DND-41 (cell line): ENCODE results near the gene PIAS1.
"Not testable (repeated sequence)": the region's sequence is repeated elsewhere in the genome, so short reads cannot be mapped to it uniquely, and the experiment has no call there.

Experiments used
- ATAC-seq: fragments of 200-7000 bp; cut with Tn5 transposase; 3 replicates; pipeline ENCODE4 v1.9.1; 2021; ENCODE audit warnings: low read depth; ENCODE audit not compliant: insufficient read depth
- DNase-seq: peaks from one replicate; pipeline ENCODE4 v3.0.0-alpha.2; 2020
- H2AFZ ChIP-seq: 2 replicates; pipeline ENCODE4 v1.6.0; 2012; ENCODE audit warnings: low read depth, low read length
- H3K27ac ChIP-seq: 2 replicates; pipeline ENCODE4 v1.5.1; 2012; ENCODE audit warnings: low read length, inconsistent platforms
- H3K27me3 ChIP-seq: fragments of 200-600 bp; sonication (generic); 2 replicates; pipeline ENCODE4 v1.6.0; 2012; ENCODE audit warnings: low read length, mild to moderate bottlenecking, inconsistent platforms; ENCODE audit not compliant: insufficient read depth, poor library complexity
- H3K36me3 ChIP-seq: 2 replicates; pipeline ENCODE4 v1.5.1; 2012; ENCODE audit warnings: low read length, inconsistent platforms; ENCODE audit not compliant: insufficient read depth
- H3K4me1 ChIP-seq: 2 replicates; pipeline ENCODE4 v1.5.1; 2012; ENCODE audit warnings: mild to moderate bottlenecking, low read length; ENCODE audit not compliant: insufficient read depth
- H3K4me2 ChIP-seq: 2 replicates; pipeline ENCODE4 v1.6.0; 2012; ENCODE audit warnings: mild to moderate bottlenecking, moderate library complexity, low read length, inconsistent platforms; ENCODE audit not compliant: insufficient read depth
- H3K4me3 ChIP-seq, 2 experiments: fragments of 200-600 bp in 1 of 2; shearing (Covaris generic) in 1 of 2; 2 replicates each; pipeline ENCODE4 v1.5.1; 2012 to 2016; ENCODE audit warnings: inconsistent platforms in 2 of 2, low read length in 2 of 2, mild to moderate bottlenecking in 2 of 2, low read depth in 1 of 2, moderate library complexity in 1 of 2
- H3K79me2 ChIP-seq: 2 replicates; pipeline ENCODE4 v1.6.0; 2012; ENCODE audit warnings: low read length, inconsistent platforms; ENCODE audit not compliant: insufficient read depth
- H3K9ac ChIP-seq: 2 replicates; pipeline ENCODE4 v1.6.0; 2012; ENCODE audit warnings: low read depth, mild to moderate bottlenecking, inconsistent platforms, low read length, moderate library complexity
- H3K9me3 ChIP-seq: 2 replicates; pipeline ENCODE4 v1.5.1; 2012; ENCODE audit warnings: low read length, moderate library complexity, mild to moderate bottlenecking, inconsistent platforms; ENCODE audit not compliant: insufficient read depth, severe bottlenecking
- H4K20me1 ChIP-seq: 2 replicates; pipeline ENCODE4 v1.6.0; 2012; ENCODE audit warnings: low read length; ENCODE audit not compliant: insufficient read depth
- CTCF ChIP-seq: IDR thresholded peaks from 2 replicates; pipeline ENCODE4 v1.5.1; 2012; ENCODE audit warnings: borderline replicate concordance, low read length, moderate library complexity, mild to moderate bottlenecking; ENCODE audit not compliant: poor library complexity, severe bottlenecking; ENCODE audit errors: extremely low read depth
- EZH2 ChIP-seq: IDR thresholded peaks from 3 replicates; pipeline ENCODE4 v1.6.1; 2012; ENCODE audit warnings: borderline replicate concordance, low read depth, mild to moderate bottlenecking, moderate library complexity, low read length, inconsistent platforms; ENCODE audit not compliant: severe bottlenecking

Gene PIAS1

GRCh38 chr15:68200016-68200861 is 146.1 kb downstream of the PIAS1 start:
- H3K4me3 ChIP-seq: no peak overlapping the region
- no peak overlapping the region for H3K9ac ChIP-seq
- no peaks in the 10 kb centered on the region for H3K27me3 ChIP-seq
- H3K4me2 ChIP-seq: no peak overlapping the region
- H3K27ac ChIP-seq: no peak overlapping the region
- peaks cover 17% of the 10 kb centered on the region for H4K20me1 ChIP-seq
- no peaks in the 10 kb centered on the region; the same call in 1 of the 2 replicates for H3K79me2 ChIP-seq
- H3K36me3 ChIP-seq: peaks cover 16% of the 10 kb centered on the region
- ATAC-seq (no peak), DNase-seq (no peak)
- H3K4me1 ChIP-seq: no peaks in the 10 kb centered on the region
- H3K9me3 ChIP-seq: no peaks in the 10 kb centered on the region
- no peak for TF ChIP-seq EZH2
- no peak for TF ChIP-seq CTCF
- H2AFZ ChIP-seq: no peak overlapping the region

GRCh38 chr15:68201153-68201878 is 147.2 kb downstream of the PIAS1 start:
- H3K9ac ChIP-seq: no peak overlapping the region
- ATAC-seq (no peak), DNase-seq (no peak)
- no peaks in the 10 kb centered on the region; the same call in 1 of the 2 replicates for H3K79me2 ChIP-seq
- peaks cover 15% of the 10 kb centered on the region for H3K36me3 ChIP-seq
- no peak for TF ChIP-seq CTCF
- no peak for TF ChIP-seq EZH2
- H3K27ac ChIP-seq: no peak overlapping the region
- no peak overlapping the region for H3K4me3 ChIP-seq
- H3K4me1 ChIP-seq: no peaks in the 10 kb centered on the region
- no peaks in the 10 kb centered on the region for H3K27me3 ChIP-seq
- H3K4me2 ChIP-seq: no peak overlapping the region
- H3K9me3 ChIP-seq: no peaks in the 10 kb centered on the region
- H4K20me1 ChIP-seq: peaks cover 20% of the 10 kb centered on the region
- H2AFZ ChIP-seq: no peak overlapping the region

GRCh38 chr15:68201879-68202261 is 147.8 kb downstream of the PIAS1 start:
- no peaks in the 10 kb centered on the region for H3K4me1 ChIP-seq
- H3K36me3 ChIP-seq: peaks cover 14% of the 10 kb centered on the region
- H3K4me2 ChIP-seq: no peak overlapping the region
- H4K20me1 ChIP-seq: peaks cover 24% of the 10 kb centered on the region
- no peak for TF ChIP-seq CTCF
- TF ChIP-seq EZH2: no peak
- no peaks in the 10 kb centered on the region for H3K27me3 ChIP-seq
- ATAC-seq: no peak
- H2AFZ ChIP-seq: no peak overlapping the region
- H3K9ac ChIP-seq: no peak overlapping the region
- H3K4me3 ChIP-seq: no peak overlapping the region
- DNase-seq: no peak
- H3K9me3 ChIP-seq: no peaks in the 10 kb centered on the region
- no peak overlapping the region for H3K27ac ChIP-seq
- H3K79me2 ChIP-seq: no peaks in the 10 kb centered on the region; the same call in 1 of the 2 replicates

GRCh38 chr15:68202994-68203393 is 148.9 kb downstream of the PIAS1 start:
- ATAC-seq, H3K79me2 ChIP-seq, H3K9me3 ChIP-seq, H3K4me1 ChIP-seq, H3K27me3 ChIP-seq, DNase-seq, H3K4me2 ChIP-seq, H3K9ac ChIP-seq, H3K4me3 ChIP-seq, H3K27ac ChIP-seq, H2AFZ ChIP-seq: not testable (repeated sequence)
- H3K36me3 ChIP-seq: peaks cover 13% of the 10 kb centered on the region
- H4K20me1 ChIP-seq: peaks cover 30% of the 10 kb centered on the region
